ENCODE measurements around the gene GNL3L.
A peak's percentile ranks its signal among the peaks of the same experiment; 100 is the strongest.
"Not testable (repeated sequence)": the region's sequence is repeated elsewhere in the genome, so short reads cannot be mapped to it uniquely, and the experiment has no call there.

The GNL3L gene, protein sequence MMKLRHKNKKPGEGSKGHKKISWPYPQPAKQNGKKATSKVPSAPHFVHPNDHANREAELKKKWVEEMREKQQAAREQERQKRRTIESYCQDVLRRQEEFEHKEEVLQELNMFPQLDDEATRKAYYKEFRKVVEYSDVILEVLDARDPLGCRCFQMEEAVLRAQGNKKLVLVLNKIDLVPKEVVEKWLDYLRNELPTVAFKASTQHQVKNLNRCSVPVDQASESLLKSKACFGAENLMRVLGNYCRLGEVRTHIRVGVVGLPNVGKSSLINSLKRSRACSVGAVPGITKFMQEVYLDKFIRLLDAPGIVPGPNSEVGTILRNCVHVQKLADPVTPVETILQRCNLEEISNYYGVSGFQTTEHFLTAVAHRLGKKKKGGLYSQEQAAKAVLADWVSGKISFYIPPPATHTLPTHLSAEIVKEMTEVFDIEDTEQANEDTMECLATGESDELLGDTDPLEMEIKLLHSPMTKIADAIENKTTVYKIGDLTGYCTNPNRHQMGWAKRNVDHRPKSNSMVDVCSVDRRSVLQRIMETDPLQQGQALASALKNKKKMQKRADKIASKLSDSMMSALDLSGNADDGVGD

DNA sequence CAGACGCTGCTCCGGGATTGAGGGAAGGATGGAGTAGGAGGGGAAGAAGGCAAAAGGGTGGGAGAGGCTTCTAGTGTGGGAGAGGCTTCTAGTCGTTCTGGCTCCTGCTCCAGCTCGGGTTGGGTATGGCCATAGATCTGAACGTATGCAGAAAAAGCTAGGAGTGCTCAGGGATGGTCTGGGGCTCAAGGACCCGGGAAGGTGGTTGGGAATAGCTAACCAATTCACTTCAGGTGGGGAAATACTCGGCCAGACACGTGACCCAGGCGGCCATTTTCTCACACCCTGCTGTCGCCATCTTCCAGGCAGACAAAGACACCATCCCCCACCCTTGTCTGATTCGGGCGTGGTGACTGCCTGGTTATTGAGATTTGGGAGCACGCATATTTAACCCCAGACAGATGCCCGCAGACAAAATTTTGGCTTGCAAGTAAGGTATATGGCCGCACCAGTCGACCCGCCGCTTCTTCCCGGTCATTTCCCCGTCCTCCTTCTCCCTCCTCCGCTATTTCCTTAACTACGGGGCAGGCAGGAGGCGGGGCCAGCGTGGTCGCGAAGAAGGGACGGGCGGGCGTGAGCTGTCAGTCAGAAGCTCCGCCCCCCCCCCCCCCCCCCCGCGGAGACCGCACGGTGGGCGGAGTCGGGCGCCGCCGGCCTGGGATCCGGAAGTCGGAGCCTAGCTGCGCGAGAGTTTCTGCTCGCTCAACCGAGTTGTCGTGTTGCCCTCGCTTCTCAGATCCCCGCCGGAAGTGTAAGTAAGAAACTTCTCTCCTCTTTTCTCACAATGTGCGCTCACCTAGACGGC is at the start of gene GNL3L:
Gene GNL3L, plus strand, starts transcription at position 668 of the 805 bp plus-strand sequence. CDS start 2,348 bp downstream, outside the sequence.
- DNase-seq (ENCODE audit: low read depth), result peak; percentile 75

DNA sequence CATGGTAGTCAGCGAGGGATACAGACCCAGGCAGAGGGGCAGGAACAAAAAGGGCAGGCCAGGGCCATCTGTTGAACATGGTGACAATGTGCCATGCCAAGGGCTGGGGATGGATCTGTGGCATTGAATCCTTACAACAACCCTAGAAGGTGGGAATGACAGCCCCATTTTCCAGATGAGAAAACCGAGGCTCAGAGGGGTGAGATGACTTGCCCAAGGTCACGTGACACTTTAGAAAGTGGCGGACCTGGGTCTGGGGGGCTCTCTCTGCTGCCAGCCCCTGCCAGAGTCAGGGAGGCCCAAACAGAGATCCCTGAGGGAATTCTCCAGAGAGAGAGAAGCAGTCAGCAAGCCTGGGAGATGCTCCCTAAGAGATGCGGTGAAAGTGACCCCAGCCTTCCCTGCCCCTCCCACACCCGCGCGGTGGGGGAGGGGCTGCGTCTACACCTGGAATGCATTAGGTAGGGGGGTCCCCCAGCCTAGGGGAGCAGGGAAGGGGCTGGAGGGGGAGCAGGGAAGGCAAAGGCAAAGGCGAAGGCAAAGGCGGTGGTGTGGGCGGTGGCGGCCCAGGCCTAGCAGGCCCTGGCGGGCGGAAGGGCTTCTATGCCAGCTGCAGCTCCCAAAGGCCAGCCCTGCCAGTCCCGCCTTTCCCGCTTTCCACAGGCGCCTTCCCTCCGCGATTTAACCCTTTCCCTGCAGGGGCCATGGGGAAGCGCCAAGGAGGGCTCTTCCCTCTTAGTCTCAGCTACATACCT is 47.0 kb upstream of the GNL3L start:
- no peak for DNase-seq (ENCODE audit: low read depth)

DNA sequence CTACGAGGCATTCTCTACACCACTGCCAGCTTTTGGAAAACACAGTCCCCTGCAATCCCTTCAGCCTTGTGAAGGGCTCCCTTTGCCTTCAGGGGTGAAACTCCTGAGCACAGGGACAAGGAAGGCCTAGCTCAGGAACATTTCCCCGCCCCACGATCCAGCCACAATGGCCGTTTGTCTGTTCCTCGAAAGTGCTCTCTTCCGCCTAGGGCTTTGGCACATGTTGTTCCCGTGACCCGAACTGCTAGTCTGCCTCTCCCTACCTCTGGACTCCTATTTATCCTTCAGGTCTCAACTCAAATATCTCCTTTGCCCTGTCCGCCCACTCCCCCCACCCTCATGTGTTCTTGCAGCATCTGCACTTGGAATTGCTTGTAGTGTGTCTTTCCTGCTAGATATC is 46.1 kb upstream of the GNL3L start:
- DNase-seq (ENCODE audit: low read depth), result no peak

DNA sequence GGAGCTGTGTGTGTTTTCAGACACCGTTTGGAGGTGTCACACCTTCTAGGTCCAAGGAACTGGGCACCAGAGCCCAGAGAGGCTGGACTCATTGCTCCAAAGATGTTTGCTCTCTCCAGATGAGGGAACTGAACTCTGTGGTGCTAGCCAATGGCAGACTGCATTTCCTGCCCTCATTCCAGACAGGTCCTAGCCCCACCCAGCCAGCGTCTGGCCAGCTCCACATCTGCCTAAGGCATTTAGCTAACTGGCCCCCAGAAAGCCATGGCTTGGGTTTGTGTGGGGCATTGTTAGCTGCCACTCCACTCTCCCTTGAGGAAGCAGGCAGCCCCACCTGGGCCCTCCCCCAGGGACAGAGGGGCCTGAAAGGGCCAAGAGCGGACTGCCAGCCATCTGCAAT is 45.4 kb upstream of the GNL3L start:
- no peak for DNase-seq (ENCODE audit: low read depth)

DNA sequence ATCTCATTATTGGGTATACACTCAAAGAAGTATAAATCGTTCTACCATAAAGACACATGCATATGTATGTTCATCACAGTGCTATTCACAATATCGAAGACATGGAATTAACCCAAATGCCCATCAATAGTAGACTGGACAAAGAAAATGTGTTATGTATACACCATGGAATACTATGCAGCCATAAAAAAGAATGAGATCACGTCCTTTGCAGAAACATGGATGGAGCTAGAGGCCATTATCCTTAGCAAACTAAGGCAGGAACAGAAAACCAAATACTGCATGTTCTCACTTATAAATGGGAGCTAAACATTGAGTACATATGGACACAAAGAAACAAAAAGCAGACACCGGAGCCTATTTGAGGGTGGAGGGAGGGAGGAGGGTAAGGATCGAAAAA is 40.2 kb upstream of the GNL3L start:
- DNase-seq (ENCODE audit: low read depth), result not testable (repeated sequence)

DNA sequence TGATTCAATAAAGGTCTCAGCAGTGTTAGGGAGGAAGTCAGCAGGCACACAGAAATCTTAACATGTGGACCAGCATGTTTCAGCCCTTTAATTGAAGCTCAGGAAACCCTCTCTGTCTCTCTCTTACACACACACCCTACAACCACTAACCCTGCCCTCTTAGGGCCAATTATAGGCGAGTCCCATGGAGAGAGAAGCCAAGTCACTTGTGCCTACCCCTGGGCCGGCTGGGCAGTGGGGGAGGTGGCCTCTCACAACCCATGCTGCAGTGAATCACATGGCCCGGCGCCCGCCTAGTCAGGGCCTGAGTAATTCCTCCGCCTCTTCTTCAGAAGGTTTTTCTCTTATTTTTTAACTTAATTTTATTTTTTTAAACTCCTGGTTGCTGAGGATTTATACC is 37.7 kb upstream of the GNL3L start:
- DNase-seq (ENCODE audit: low read depth), result no peak

DNA sequence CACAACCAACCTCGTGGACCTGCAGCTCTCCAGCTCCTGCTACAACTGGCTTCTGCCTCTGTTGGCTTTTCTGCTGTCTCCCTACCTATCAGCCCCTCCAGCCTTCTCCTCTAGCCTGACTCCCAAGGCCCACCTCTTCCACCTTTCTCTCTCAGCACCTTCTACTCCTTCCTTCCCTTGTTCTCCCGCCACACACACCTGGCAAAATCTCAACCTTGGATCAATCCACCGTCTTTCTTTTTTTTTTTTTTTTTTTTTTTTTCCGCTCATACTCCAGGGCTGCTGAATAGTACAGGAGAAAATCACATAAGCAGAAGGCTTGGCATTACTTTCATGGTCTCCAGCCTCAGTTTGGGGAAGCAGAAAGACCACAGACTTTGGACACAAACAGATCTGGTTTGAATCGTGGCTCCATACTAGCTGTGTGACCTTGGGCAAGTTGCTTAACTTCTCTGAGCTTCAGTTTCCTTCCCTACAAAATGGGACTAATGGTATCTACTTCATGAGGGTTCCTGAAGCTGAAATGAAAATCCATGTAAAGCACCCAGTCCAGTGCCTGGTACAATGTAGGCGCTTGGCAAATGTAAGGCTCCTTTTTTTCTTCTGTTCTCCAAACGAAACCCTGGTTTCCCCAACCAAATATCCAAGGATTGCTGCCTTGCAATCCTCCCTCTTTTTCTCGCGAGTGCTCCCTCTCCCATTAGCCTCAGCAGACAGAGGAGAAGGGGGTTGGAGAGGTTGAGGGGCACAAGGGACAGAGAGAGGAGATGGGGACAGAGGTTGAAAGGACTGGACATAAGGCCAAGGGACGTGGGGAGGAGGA is 35.6 kb upstream of the GNL3L start:
- DNase-seq (ENCODE audit: low read depth), result no peak

DNA sequence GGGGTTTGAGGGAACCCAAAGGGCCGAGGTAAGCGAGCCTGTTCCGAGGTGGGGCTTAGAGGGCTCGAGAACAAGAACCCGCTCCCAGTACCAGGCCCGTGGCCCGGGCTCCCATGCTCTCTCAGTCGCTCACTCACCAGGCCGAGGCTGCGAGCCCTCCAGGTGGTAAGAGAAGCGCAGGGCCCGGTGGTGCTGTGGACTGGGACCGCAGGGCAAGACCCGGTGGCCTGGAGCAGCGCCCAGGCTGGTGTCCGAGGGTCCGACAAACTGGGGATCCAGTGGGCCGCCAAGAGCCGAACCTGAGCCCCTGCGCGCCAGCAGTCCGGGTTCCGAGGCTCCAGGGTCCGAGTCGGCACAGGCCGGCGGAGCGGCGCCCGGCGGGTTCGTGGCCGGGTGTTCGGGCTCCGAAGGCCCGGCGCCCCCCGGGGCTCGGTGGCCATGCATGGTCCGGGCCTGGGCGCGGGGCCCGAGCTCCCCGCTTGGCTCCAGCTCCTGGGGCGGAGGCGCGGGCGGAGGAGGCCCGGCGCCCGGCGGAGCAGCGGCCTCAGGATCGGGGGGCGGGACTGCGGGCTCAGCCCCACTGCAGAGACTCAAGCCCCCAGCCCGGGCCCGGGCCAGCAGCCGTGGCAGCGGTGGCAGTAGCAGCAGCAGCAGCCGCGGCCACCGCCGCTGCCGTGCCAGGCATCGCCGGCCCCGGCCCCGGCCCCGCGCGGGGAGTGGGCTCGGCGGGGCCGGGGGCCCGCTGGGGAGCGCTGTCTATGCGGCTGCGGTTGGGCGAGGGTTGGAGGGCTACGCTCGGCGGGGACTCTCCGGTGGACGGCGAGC is 34.8 kb upstream of the GNL3L start:
- DNase-seq (ENCODE audit: low read depth), result no peak

DNA sequence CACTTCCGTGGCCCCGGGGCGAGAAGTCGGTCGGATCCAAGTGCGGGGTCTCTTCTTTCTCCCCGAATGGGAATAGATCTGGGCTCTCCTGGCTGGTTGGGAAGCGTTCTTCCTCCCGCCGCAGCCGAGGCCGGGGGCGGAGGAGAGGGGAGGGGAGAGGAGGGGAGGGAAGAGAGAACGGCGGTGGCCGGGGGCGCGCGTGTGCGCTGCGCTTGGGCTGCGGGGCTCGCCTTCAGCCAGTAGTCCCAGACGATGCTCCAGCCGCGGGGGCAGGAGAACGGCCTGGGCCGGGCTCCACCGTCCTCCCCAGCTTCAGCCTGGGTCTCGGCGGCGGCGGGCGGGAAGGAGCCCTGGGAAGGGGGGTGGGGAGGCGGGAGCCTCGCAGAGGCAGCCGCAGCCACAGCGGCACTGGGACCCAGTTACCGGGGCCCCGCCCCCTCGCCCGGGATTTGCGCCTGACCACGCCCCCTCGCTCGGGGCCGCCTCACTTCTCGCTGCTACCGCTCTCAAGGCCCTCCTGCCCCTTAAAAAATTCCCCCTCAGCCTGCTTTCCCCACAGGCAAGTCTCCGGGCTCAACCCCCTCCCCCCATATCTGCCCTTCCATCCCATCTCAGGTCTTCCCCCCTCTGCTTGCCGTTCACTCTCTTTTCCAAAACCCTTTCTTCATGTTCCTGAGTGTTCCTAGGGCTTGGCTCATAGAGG is 34.1 kb upstream of the GNL3L start, which contains the start of gene FGD1:
Gene FGD1, minus strand, starts transcription at position 421 of the 703 bp plus-strand sequence. CDS start 802 bp downstream, outside the sequence.
- peak; percentile 36 for DNase-seq (ENCODE audit: low read depth)

DNA sequence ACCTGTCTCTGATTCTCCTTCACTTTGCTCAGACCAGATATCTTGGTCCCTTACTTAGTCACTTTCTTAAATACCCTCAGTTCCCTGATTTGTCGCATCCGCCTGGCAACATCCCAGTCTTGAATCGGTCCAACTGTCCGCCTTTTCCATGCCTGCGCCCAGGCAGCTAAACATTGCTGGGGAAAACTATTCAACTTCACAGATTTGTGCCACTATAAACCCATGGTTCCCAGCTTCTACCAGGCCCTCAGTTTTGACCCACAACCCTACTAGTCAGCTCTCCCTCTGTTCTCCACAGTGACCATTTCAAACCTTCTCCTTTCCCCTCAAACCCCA is 33.5 kb upstream of the GNL3L start:
- no peak for DNase-seq (ENCODE audit: low read depth)

DNA sequence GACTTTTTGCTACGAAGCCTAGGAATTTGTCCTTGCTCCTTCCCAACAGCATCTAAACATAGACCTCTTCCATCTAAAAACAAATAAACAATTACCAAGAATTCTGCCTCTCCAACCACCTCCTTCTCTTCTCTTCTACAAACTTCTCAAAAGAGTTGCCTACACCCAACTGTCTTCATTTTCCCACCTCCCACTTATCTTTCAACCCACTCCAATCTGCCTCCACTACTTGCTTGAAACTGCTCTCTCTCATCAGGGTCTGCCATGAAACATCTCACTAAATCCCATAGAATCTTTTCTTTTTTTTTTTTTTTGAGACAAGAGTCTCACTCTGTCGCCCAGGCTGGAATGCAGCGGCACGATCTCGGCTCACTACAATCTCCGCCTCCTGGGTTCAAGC is 33.1 kb upstream of the GNL3L start:
- DNase-seq (ENCODE audit: low read depth), result no peak

DNA sequence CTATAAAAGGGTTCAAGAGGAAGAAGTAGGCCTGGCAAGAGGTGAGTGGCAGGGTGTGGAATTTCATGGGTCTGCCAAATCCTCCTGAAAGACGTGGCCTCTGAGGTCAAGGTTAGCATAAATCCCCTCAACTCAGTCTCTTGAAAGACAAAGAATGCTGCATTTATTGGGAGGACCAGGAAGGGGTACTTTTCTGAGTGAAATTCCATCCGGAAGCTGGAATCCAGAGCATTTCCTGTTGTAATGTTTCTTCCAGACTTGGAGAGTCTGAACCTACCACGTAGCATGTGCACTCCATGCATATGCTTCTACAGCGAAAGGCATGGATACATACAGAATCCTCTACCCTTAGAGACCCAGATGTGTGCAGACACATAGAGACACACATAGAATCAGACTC is 20.6 kb upstream of the GNL3L start:
- no peak for DNase-seq (ENCODE audit: low read depth)

DNA sequence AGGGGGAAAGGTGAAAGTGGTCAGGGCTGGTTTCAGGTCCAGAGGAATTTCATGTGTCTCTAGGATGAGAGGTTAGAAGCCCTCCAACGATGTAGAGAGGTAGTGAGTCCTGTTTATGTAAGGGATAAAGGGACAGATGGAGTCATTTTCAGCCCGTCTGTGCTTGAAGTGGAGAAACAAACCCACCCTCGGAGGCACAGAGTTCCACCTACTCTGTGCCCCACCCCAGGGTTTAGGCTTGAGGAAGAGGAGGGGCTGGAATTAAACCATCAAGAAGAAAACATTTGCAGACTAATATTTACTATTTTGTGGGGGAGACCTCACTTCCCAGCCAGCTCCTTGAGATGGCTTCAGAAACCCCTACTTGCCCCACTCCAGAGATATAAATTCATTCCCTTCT is 868 bp upstream of the GNL3L start:
- no peak for DNase-seq (ENCODE audit: low read depth)

DNA sequence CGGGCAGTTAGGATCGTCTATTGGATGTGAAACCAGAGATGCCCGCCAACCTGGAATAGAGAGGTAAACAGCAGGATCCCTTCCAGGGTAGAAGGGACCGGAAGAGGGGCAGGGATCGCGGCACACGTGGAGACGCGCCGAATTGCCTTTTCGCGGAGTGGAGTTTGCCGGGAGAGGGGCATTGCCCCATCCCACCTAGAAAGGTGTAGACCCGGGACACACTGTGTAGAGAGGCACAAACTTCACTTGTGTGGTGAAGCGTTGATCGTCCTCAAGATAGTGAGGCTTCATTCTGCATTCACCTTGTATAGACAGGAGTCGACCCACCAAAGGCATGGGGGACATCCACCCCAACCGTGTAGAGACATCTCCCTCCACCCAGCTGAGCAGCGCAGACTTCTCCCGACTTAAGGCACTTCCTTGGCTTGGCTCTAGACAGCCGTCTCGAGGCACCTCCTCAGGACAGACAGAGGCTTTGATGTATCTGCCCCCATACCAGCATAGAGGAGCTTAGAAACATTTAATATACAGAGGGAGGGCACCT is 410 bp downstream of the GNL3L start:
- no peak for DNase-seq (ENCODE audit: low read depth)

DNA sequence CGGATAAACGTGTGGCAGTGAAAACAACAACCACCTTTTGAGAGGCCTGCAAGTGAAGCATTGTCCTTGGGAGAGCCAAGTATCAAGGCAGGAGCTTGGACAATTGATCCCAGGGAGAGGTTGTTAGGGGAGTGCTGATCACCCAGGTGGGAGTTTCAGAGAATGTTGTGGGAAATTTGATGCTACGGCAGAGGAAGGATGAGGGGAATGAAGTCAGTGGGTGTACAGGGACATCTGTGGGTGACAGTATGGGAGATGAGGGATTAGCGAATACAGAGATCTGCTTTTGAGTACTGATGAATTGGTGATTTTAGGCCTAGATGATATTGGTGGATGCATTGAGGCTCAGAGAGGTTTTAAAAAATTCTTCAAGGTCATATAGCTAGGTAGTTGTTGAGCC is 4.3 kb downstream of the GNL3L start:
- DNase-seq (ENCODE audit: low read depth), result no peak

DNA sequence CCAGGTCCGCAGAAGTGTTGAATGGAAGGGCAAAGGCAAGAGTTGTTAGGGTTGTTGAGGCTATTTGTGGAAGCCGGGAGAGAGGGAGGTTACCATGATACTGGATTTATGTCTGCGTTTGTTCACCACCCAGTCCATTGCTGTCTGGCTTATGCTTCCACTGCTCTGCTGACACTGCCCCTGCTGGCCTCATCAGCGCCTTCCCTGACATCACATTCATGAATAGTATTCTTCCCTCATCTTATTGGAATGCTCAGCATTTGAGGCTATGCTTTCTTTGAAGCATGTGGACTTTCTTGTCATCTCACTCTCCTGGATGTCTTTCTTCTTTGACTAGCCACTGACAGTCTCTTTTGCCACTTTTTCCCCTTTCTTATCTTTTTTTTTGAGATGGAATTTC is 10.3 kb downstream of the GNL3L start:
- no peak for DNase-seq (ENCODE audit: low read depth)

DNA sequence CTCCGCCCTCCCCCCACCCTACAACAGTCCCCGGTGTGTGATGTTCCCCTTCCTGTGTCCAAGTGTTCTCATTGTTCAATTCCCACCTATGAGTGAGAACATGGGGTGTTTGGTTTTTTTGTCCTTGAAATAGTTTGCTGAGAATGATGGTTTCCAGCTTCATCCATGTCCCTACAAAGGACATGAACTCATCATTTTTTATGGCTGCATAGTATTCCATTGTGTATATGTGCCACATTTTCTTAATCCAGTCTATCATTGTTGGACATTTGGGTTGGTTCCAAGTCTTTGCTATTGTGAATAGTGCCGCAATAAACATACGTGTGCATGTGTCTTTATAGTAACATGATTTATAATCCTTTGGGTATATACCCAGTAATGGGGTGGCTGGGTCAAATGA is 12.2 kb downstream of the GNL3L start:
- DNase-seq (ENCODE audit: low read depth), result not testable (repeated sequence)

DNA sequence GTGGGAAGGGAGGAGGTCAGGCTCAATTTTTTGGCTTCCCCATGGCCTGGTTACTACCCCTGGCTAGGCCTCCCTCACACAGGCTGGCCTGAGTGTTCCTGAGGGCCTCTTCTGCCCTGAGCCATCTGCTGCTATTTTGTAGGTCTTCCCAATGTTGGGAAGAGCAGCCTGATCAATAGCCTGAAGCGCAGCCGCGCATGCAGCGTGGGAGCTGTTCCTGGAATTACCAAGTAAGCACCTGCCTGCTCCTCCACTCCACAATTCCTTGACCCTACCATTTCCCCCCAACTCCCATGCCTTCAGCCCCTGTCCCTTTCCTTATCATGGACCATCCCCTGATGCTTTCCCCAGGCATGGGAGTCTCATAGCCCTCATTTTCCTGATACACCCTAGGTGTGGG is 20.8 kb downstream of the GNL3L start:
- DNase-seq (ENCODE audit: low read depth), result no peak

DNA sequence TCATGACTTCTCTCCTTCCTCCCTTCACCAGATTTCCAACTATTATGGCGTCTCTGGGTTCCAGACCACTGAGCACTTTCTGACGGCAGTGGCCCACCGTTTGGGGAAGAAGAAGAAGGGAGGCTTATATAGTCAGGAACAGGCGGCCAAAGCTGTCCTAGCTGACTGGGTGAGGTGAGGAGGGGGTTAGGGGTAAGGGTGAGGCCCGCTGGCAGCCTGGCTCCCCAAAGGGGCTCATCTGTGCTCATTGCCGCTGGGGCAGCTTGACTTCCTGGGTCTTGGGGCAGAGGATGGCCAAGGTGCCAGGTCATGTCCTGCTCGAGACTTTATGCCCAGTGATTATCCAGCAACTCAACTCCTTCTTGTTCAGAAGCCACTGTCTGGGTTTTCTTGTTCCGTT is 21.8 kb downstream of the GNL3L start:
- DNase-seq (ENCODE audit: low read depth), result no peak

DNA sequence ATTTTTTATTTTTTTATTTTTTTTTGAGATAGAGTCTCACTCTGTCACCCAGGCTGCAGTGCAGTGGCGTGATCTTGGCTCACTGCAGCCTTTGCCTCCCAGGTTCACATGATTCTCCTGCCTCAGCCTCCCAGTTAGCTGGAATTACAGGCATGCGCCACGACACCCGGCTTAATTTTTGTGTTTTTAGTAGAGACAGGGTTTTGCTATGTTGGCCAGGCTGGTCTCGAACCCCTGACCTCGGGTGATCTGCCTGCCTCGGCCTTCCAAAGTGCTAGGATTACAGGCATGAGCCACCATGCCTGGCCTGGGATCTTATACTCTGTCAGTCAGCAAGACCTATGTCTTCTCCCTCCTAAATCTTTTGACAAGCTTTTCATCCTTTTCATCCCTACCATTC is 25.0 kb downstream of the GNL3L start:
- not testable (repeated sequence) for DNase-seq (ENCODE audit: low read depth)

Data from activated T-cell treated with anti-CD3 and anti-CD28 coated beads for 48 hours (primary cell).